ENCODE measurements around the gene ITPA. TPM values are rescaled to one million over a fixed set of nuclear protein-coding genes. Genes with fewer than 3 reads are reported as not detected.
A peak's percentile ranks its signal among the peaks of the same experiment; 100 is the strongest.

The ITPA gene
- total RNA-seq, 1 experiment from 2014 or later, result 77.3 TPM

DNA sequence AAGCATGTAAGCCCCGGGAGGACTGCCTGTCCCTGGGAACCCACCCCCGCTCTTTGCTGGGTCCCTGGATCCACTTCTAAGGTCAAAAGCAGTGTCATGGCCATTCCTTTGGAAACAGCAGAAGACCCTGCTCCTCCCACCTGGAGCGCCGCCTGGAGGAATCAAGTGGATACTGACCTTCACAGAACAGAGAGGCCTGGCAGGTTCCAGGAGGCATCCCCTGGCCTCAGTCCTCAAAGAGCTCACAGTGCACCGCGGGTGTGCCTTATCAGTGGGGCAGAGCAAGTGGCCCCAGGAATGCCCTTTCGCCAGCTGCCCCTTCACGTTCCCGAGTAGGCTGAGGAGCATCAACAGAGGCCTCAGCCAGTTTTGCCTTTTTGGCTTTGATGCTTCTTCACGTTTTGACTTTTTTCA, 40.8 kb downstream of the ITPA start:
- no TSS peak for BruUV-seq (replicated peaks)
- H3K27ac ChIP-seq (ENCODE audit: low read depth, low read length), result no peak overlapping the region
- intact Hi-C loops (cut with micrococcal nuclease), result no loop called here
- H3K9ac ChIP-seq (ENCODE audit: low read length), result no peak overlapping the region
- H3K27me3 ChIP-seq (ENCODE audit: insufficient read depth, low read length), result no peaks in the 10 kb centered on the region
- no peaks in the 10 kb centered on the region for H3K36me3 ChIP-seq (ENCODE audit: control insufficient read depth in 1 of 2, insufficient read depth in 2 of 2, low read length in 2 of 2)
- peak; percentile 63 to 73 (median 65); a peak in 5 of 6 replicates for TF ChIP-seq CTCF (IDR thresholded peaks at IDR 0.05 in 2 of 3, conservative IDR thresholded peaks at IDR 0.05 in 1 of 3; ENCODE audit: borderline replicate concordance in 1 of 3, insufficient read depth in 1 of 3, low read depth in 2 of 3, low read length in 2 of 3)
- no peak for TF ChIP-seq ZFX (IDR thresholded peaks at IDR 0.05)
- TF ChIP-seq MAX (IDR thresholded peaks at IDR 0.05), result no peak
- peak; percentile 62 for TF ChIP-seq RAD21 (IDR thresholded peaks at IDR 0.05; ENCODE audit: low read depth)
- ChIA-PET RAD21 (ENCODE audit: low non-redundant PET in 1 of 2, low total read pairs in 2 of 2, uncharacterized antibody in 2 of 2, unreplicated experiment in 2 of 2) (interaction anchor here (0.6 kb wide), 2 partner anchors 60 to 65 kb away, joined by 3 read pairs; no protein-coding TSS in a partner anchor), CTCF (interaction anchor here (0.6 to 2.1 kb wide), 6 partner anchors 10 to 197 kb away, joined by 3 to 8 read pairs (median 4); no protein-coding TSS in a partner anchor), POLR2A (no interaction called here)
- H3K4me2 ChIP-seq (ENCODE audit: low read length), result no peak overlapping the region
- H3K79me2 ChIP-seq (ENCODE audit: insufficient read depth, low read length), result no peaks in the 10 kb centered on the region
- no peak for DNase-seq (ENCODE audit: low read depth, low spot score)
- no peak overlapping the region for H2AFZ ChIP-seq (ENCODE audit: low read depth, low read length, poor library complexity, severe bottlenecking)
- H3K4me3 ChIP-seq (replicated peaks in 1 of 2; ENCODE audit: low read depth in 1 of 2, low read length in 2 of 2), result no peak overlapping the region
- ATAC-seq, result peak; percentile 94
- H3K9me3 ChIP-seq (ENCODE audit: control insufficient read depth in 1 of 2, insufficient read depth in 1 of 2, low read depth in 1 of 2, low read length in 2 of 2), result no peaks in the 10 kb centered on the region
- H4K20me1 ChIP-seq (ENCODE audit: insufficient read depth), result no peaks in the 10 kb centered on the region
- no peaks in the 10 kb centered on the region; a peak in 1 of 4 replicates for H3K4me1 ChIP-seq (ENCODE audit: control insufficient read depth in 1 of 2, insufficient read depth in 2 of 2, low read length in 2 of 2)
- no peaks in the 10 kb centered on the region for H3K9me2 ChIP-seq (ENCODE audit: insufficient read depth)

DNA sequence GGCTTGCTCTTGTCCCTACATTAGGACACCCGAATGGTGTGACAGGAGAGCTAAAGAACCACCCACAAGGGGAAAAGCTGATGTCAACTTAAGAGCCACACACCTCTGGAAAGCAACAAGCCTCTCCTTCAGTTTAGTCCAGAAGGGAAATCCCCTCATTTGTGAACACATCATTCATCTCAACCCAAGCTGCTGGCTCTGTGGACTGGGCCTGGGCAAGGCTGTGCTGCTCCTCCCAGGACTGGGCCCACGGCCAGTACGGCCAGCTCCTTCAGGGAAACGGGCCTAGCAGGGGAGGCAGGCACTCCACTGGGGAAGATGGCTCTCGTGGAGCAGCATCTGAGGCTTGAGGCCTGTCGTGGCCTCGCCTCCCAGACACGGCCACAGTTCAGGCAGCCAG, 42.5 kb downstream of the ITPA start:
- no peaks in the 10 kb centered on the region for H4K20me1 ChIP-seq (ENCODE audit: insufficient read depth)
- no peaks in the 10 kb centered on the region for H3K9me2 ChIP-seq (ENCODE audit: insufficient read depth)
- no peak overlapping the region for H3K9ac ChIP-seq (ENCODE audit: low read length)
- CTCF ChIA-PET, result no interaction called here
- no peak for ATAC-seq
- POLR2A ChIA-PET, result interaction anchor here (1.5 to 1.6 kb wide), 2 partner anchors 8 to 12 kb away, joined by 3 read pairs; no protein-coding TSS in a partner anchor
- H3K4me3 ChIP-seq (replicated peaks in 1 of 2; ENCODE audit: low read depth in 1 of 2, low read length in 2 of 2), result no peak overlapping the region
- H3K27me3 ChIP-seq (ENCODE audit: insufficient read depth, low read length), result no peaks in the 10 kb centered on the region
- intact Hi-C loops (cut with micrococcal nuclease), result no loop called here
- RAD21 ChIA-PET (ENCODE audit: low non-redundant PET in 1 of 2, low total read pairs in 2 of 2, uncharacterized antibody in 2 of 2, unreplicated experiment in 2 of 2), result interaction anchor here in 1 of 2 experiments (0.6 kb wide), 1 partner anchor 73 kb away, joined by 4 read pairs; no protein-coding TSS in a partner anchor
- H3K4me2 ChIP-seq (ENCODE audit: low read length), result no peak overlapping the region
- peaks cover 0 to 2% of the 10 kb centered on the region in 2 experiments; a peak in 1 of 4 replicates for H3K36me3 ChIP-seq (ENCODE audit: control insufficient read depth in 1 of 2, insufficient read depth in 2 of 2, low read length in 2 of 2)
- no peak overlapping the region for H3K27ac ChIP-seq (ENCODE audit: low read depth, low read length)
- H3K79me2 ChIP-seq (ENCODE audit: insufficient read depth, low read length), result no peaks in the 10 kb centered on the region
- H2AFZ ChIP-seq (ENCODE audit: low read depth, low read length, poor library complexity, severe bottlenecking), result no peak overlapping the region
- DNase-seq (ENCODE audit: low read depth, low spot score), result no peak
- no TSS peak for BruUV-seq (replicated peaks)
- H3K9me3 ChIP-seq (ENCODE audit: control insufficient read depth in 1 of 2, insufficient read depth in 1 of 2, low read depth in 1 of 2, low read length in 2 of 2), result no peaks in the 10 kb centered on the region
- H3K4me1 ChIP-seq (ENCODE audit: control insufficient read depth in 1 of 2, insufficient read depth in 2 of 2, low read length in 2 of 2), result no peaks in the 10 kb centered on the region; a peak in 1 of 4 replicates
- TF ChIP-seq REST (IDR thresholded peaks at IDR 0.05; ENCODE audit: low read depth) (no peak), JUND (IDR thresholded peaks at IDR 0.05) (no peak), EZH2phosphoT487 (IDR thresholded peaks at IDR 0.05; ENCODE audit: borderline replicate concordance) (no peak), SP1 (IDR thresholded peaks at IDR 0.05; ENCODE audit: low read depth) (no peak), ZNF274 (IDR thresholded peaks at IDR 0.05; ENCODE audit: low read depth, low read length) (no peak), POLR2A (IDR thresholded peaks at IDR 0.05; ENCODE audit: borderline replicate concordance, extremely low read depth, insufficient read depth, insufficient read length) (no peak), POLR2AphosphoS5 (IDR thresholded peaks at IDR 0.05; ENCODE audit: low read depth, low read length) (no peak), ELF1 (IDR thresholded peaks at IDR 0.05; ENCODE audit: borderline replicate concordance, low read depth) (no peak), MAX (IDR thresholded peaks at IDR 0.05) (no peak)
- TF ChIP-seq, protein P1, sequence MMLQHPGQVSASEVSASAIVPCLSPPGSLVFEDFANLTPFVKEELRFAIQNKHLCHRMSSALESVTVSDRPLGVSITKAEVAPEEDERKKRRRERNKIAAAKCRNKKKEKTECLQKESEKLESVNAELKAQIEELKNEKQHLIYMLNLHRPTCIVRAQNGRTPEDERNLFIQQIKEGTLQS (IDR thresholded peaks at IDR 0.05), result no peak

Measured in HCT116 (cell line).